Caco-2 (cell line): ENCODE data around the gene ATP8B3. TPM values are rescaled to one million over a fixed set of nuclear protein-coding genes. Genes with fewer than 3 reads are reported as not detected.
A peak's percentile ranks its signal among the peaks of the same experiment; 100 is the strongest.

Experiments used
- BruUV-seq: library from RNA; stranded (reverse); fragments of 400-500 nt; replicated peaks from 2 replicates; lab custom pipeline; 2021; lab: Mats Ljungman, UMichigan
- CTCF ChIA-PET: fragments of 300-600 bp; sonication (Branson Sonifier 250); formaldehyde crosslinking; loops from one replicate; lab custom pipeline; 2022; ENCODE audit warnings: antibody characterized with exemption; lab: Charles Lee
- POLR2A ChIA-PET: fragments of 300-600 bp; sonication (Branson Sonifier 250); formaldehyde crosslinking; loops from one replicate; lab custom pipeline; 2022; ENCODE audit warnings: antibody characterized with exemption; lab: Charles Lee
- DNase-seq, 2 experiments: peaks; one replicate each; pipeline versions ENCODE4 v3.0.0 to v3.0.0-alpha.2; 2020 to 2022
- H3K27me3 ChIP-seq: replicated peaks from 2 replicates; pipeline ENCODE4 v1.6.0; 2011; ENCODE audit warnings: low read length; ENCODE audit not compliant: control insufficient read depth, insufficient read depth
- H3K36me3 ChIP-seq: 2 replicates; pipeline ENCODE4 v1.5.1; 2011; ENCODE audit warnings: low read length; ENCODE audit not compliant: control insufficient read depth, insufficient read depth
- H3K4me1 ChIP-seq: fragments of 250-450 bp; sonication (Bioruptor Pico); 2 replicates; pipeline ENCODE4 v1.5.1; 2020; ENCODE audit warnings: mild to moderate bottlenecking
- H3K4me3 ChIP-seq: 2 replicates; pipeline ENCODE4 v1.5.1; 2011; ENCODE audit warnings: low read depth, mild to moderate bottlenecking, control low read depth, low read length
- H3K9me3 ChIP-seq: fragments of 250-450 bp; sonication (Bioruptor Pico); 2 replicates; pipeline ENCODE4 v1.5.1; 2020; ENCODE audit warnings: mild to moderate bottlenecking, moderate library complexity
- H3K27ac Mint-ChIP-seq: one replicate; pipeline ENCODE4 v1.8.0; 2022; ENCODE audit warnings: mixed read lengths; ENCODE audit not compliant: unreplicated experiment
- H3K27me3 Mint-ChIP-seq: one replicate; pipeline ENCODE4 v1.8.0; 2022; ENCODE audit warnings: mixed read lengths; ENCODE audit not compliant: insufficient read depth, unreplicated experiment
- H3K36me3 Mint-ChIP-seq: one replicate; pipeline ENCODE4 v1.8.0; 2022; ENCODE audit warnings: mild to moderate bottlenecking, mixed read lengths; ENCODE audit not compliant: insufficient read depth, unreplicated experiment
- H3K4me1 Mint-ChIP-seq: one replicate; pipeline ENCODE4 v1.8.0; 2022; ENCODE audit warnings: low read depth, mixed read lengths; ENCODE audit not compliant: unreplicated experiment
- H3K4me3 Mint-ChIP-seq: one replicate; pipeline ENCODE4 v1.8.0; 2022; ENCODE audit warnings: mild to moderate bottlenecking, moderate library complexity, mixed read lengths; ENCODE audit not compliant: unreplicated experiment
- H3K9me3 Mint-ChIP-seq: one replicate; pipeline ENCODE4 v1.8.0; 2022; ENCODE audit warnings: mixed read lengths; ENCODE audit not compliant: unreplicated experiment
- intact Hi-C: fragments of 100-400 bp; cut with micrococcal nuclease; formaldehyde crosslinking; loops from one replicate; pipeline ENCODE4 v1.10.0; 2022; ENCODE audit not compliant: unreplicated experiment
- total RNA-seq: library from RNA; stranded (reverse); gene quantifications from 2 replicates; pipeline ENCODE4 v1.2.3, GENCODE V29; 2022
- TF ChIP-seq, protein P1 (sequence below), 2 experiments: fragments of 200-600 bp in 1 of 2; IDR thresholded peaks; 1 replicate in 1 of 2; 2 replicates in 1 of 2; pipeline versions ENCODE4 v1.5.1 to v1.8.0; 2011 to 2022; ENCODE audit warnings: antibody characterized with exemption in 1 of 2, control low read depth in 1 of 2, inconsistent platforms in 1 of 2, low read depth in 1 of 2, low read length in 1 of 2, mild to moderate bottlenecking in 1 of 2, moderate library complexity in 1 of 2; ENCODE audit not compliant: insufficient read depth in 1 of 2, severe bottlenecking in 1 of 2, unreplicated experiment in 1 of 2

Gene ATP8B3
- total RNA-seq, 1 experiment from 2014 or later, result 0.45 TPM

DNA sequence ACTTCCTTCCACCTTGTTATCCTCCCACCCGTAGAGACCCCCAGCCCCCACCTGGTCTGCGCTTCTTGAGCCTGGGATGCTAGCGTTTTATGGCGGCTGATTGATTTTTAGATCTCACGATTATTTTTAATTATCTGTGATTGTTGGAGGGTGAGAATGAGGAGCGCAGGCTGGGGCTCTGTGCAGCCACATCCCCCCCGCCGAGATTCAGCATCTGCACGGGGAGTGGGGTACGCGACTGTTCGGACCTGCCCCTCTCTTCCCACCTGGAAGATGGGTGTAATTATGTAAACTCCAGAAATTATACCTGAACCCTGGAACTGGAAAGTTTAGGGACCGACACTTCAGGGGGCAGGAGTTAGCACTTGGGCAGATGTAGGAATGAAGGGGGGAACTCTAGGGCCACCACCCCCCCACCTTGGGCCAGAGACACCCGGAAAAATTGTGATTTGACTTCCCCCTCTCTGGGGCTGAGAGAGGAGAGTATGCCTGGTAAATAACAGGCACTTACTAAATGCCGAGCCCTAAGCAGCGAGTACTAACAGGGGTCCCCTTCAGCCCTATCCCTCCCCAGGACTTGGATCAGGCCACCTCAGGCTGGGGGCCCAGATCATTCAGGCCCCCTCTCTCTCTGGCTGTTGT is 60.6 kb downstream of the ATP8B3 start:
- H3K36me3 ChIP-seq, result no peaks in the 10 kb centered on the region
- no peak overlapping the region for H3K27ac Mint-ChIP-seq
- peaks cover 7% of the 10 kb centered on the region for H3K4me1 Mint-ChIP-seq
- TF ChIP-seq, protein P1, sequence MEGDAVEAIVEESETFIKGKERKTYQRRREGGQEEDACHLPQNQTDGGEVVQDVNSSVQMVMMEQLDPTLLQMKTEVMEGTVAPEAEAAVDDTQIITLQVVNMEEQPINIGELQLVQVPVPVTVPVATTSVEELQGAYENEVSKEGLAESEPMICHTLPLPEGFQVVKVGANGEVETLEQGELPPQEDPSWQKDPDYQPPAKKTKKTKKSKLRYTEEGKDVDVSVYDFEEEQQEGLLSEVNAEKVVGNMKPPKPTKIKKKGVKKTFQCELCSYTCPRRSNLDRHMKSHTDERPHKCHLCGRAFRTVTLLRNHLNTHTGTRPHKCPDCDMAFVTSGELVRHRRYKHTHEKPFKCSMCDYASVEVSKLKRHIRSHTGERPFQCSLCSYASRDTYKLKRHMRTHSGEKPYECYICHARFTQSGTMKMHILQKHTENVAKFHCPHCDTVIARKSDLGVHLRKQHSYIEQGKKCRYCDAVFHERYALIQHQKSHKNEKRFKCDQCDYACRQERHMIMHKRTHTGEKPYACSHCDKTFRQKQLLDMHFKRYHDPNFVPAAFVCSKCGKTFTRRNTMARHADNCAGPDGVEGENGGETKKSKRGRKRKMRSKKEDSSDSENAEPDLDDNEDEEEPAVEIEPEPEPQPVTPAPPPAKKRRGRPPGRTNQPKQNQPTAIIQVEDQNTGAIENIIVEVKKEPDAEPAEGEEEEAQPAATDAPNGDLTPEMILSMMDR (IDR thresholded peaks at IDR 0.05; ENCODE audit: insufficient read depth in 1 of 2, low read depth in 1 of 2, low read length in 1 of 2, severe bottlenecking in 1 of 2, unreplicated experiment in 1 of 2), result no peak
- H3K27me3 ChIP-seq, result peaks cover 12% of the 10 kb centered on the region
- H3K27me3 Mint-ChIP-seq, result peaks cover 19% of the 10 kb centered on the region
- ChIA-PET CTCF (no interaction called here), POLR2A (interaction anchor here (0.5 kb wide), 2 partner anchors 13 to 1477 kb away, joined by 3 read pairs; no protein-coding TSS in a partner anchor)
- no TSS peak for BruUV-seq
- no peaks in the 10 kb centered on the region for H3K9me3 ChIP-seq
- no peak overlapping the region for H3K4me3 ChIP-seq
- intact Hi-C loops, result no loop called here
- H3K4me1 ChIP-seq, result peaks cover 24% of the 10 kb centered on the region
- no peak for DNase-seq
- no peaks in the 10 kb centered on the region for H3K9me3 Mint-ChIP-seq
- no peak overlapping the region for H3K4me3 Mint-ChIP-seq
- H3K36me3 Mint-ChIP-seq, result peaks cover 6% of the 10 kb centered on the region

DNA sequence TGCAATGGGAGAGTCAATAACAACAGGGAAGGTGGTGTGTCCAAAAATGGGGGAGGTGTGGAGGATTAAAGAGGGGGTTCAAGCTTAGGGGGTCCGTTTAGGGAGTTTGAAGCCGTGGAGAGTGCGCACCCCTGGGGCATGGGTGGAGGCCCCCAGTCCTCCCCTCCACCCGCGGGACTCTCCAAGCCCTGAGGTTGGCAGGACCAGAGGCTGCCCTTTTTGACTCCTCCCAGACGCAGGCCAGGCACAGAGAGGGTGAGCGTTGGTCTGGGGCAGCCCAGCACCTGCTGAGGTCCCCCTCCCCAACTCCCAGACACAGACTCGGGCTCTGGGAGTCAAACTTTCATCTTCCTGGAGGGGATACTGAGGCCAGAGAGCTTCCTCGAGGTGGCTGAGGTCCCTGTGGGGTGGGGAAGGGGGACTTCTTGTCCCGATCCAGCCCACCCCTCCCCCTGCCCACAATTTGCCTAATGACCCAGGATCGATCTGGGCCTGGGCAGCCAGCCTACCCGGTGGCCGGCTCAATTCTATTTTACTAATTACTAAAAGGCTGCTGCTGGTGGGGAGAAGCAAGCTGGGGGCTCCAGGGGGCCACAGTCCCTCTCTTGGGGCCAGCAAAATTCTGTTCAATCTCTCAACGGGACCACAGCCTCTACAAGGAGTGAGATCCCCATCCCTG is 61.6 kb downstream of the ATP8B3 start:
- DNase-seq, result no peak
- ChIA-PET POLR2A (interaction anchor here (0.5 kb wide), 1 partner anchor 14 kb away, joined by 3 read pairs; no protein-coding TSS in a partner anchor), CTCF (no interaction called here)
- no peaks in the 10 kb centered on the region for H3K9me3 ChIP-seq
- H3K4me1 Mint-ChIP-seq, result peaks cover 3% of the 10 kb centered on the region
- H3K4me1 ChIP-seq, result peaks cover 26% of the 10 kb centered on the region
- no peak overlapping the region for H3K27ac Mint-ChIP-seq
- peak overlapping the region; percentile 35 for H3K4me3 Mint-ChIP-seq
- no peak overlapping the region for H3K4me3 ChIP-seq
- no peaks in the 10 kb centered on the region for H3K36me3 ChIP-seq
- no peaks in the 10 kb centered on the region for H3K9me3 Mint-ChIP-seq
- TF ChIP-seq, protein P1 (IDR thresholded peaks at IDR 0.05; ENCODE audit: insufficient read depth in 1 of 2, low read depth in 1 of 2, low read length in 1 of 2, severe bottlenecking in 1 of 2, unreplicated experiment in 1 of 2), result no peak
- peaks cover 17% of the 10 kb centered on the region for H3K27me3 Mint-ChIP-seq
- no TSS peak for BruUV-seq
- peaks cover 6% of the 10 kb centered on the region for H3K36me3 Mint-ChIP-seq
- peaks cover 12% of the 10 kb centered on the region for H3K27me3 ChIP-seq
- intact Hi-C loops, result no loop called here

DNA sequence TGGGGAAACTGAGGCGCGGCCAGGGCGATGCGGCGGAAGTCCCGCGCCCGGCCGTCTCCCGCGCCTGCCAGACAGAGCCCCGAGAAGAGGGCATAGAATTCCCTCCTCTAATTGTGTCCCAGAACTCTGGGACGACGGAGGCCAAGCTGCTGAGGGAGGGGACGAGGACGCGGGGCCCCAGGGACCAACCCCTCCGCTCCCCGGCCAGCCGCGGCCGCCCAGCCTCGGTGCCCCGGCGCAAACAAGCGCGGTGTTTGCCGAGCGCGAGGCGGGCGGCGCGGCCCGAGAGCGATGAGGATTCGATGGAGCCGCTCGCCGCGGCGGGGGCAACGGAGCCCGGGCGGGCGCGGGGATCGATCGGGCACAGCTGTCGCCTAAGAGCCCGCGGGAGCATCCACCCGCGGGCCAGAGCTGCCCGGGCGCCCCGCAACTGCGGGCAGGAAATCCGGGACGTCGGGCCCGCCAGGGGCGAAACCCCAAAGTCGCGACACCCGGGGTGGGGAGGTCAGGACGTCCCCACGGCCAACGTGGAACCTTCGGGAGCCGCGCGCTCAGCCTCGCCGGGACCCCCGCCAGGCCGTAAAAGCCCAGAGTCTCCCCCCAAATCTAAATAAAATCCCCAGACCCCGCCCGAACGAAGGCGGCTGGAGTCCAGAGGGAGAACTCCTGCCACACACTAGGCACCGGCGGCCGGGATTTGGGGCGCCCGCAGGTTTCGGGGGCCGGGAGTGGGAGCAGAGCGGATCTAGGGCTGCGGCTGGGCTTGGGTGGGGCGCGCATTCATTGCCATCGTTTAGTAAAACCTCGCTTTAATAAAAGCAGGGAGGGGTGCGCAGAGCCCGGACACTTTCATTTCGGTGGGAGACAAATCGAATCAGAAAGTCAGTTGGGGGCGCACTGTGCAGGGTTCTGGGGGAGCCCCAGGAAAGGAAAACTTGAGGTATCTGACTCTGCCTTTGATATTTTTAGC is 62.4 kb downstream of the ATP8B3 start:
- H3K9me3 ChIP-seq, result no peaks in the 10 kb centered on the region
- no TSS peak for BruUV-seq
- H3K4me3 ChIP-seq, result 0 out of 2 replicates have a peak overlapping the region, but pooled peaks have one; percentile 3
- H3K27ac Mint-ChIP-seq, result no peak overlapping the region
- H3K27me3 Mint-ChIP-seq, result peaks cover 15% of the 10 kb centered on the region
- H3K4me3 Mint-ChIP-seq, result peak overlapping the region; percentile 35
- ChIA-PET POLR2A (no interaction called here), CTCF (no interaction called here)
- DNase-seq, result no peak
- H3K36me3 ChIP-seq, result no peaks in the 10 kb centered on the region
- H3K4me1 Mint-ChIP-seq, result no peaks in the 10 kb centered on the region
- H3K4me1 ChIP-seq, result peaks cover 26% of the 10 kb centered on the region
- peaks cover 6% of the 10 kb centered on the region for H3K36me3 Mint-ChIP-seq
- no peaks in the 10 kb centered on the region for H3K9me3 Mint-ChIP-seq
- H3K27me3 ChIP-seq, result peaks cover 12% of the 10 kb centered on the region
- intact Hi-C loops, result no loop called here
- TF ChIP-seq, protein P1 (IDR thresholded peaks at IDR 0.05; ENCODE audit: insufficient read depth in 1 of 2, low read depth in 1 of 2, low read length in 1 of 2, severe bottlenecking in 1 of 2, unreplicated experiment in 1 of 2), result no peak
